B cell (primary cell): ENCODE results near the gene UNC13C. TPM values are rescaled to one million over a fixed set of nuclear protein-coding genes. Genes with fewer than 3 reads are reported as not detected.

Experiments
- ATAC-seq: fragments of 200-7000 bp; cut with Tn5 transposase; one replicate; pipeline ENCODE4 v1.10.0; 2021; ENCODE audit warnings: low read depth, mild to moderate bottlenecking, moderate number of reproducible peaks, moderate library complexity
- CTCF ChIA-PET: fragments of 350-600 bp; sonication (Branson Sonifier 250); formaldehyde crosslinking; loops from one replicate; lab custom pipeline; 2021; ENCODE audit warnings: antibody characterized with exemption, inconsistent platforms; lab: Charles Lee
- POLR2A ChIA-PET: fragments of 350-600 bp; sonication (Branson Sonifier 250); formaldehyde crosslinking; loops from one replicate; lab custom pipeline; 2021; ENCODE audit warnings: antibody characterized with exemption; lab: Charles Lee
- DNase-seq: peaks from one replicate; pipeline ENCODE4 v3.0.0; 2013
- H2AFZ ChIP-seq: 2 replicates; pipeline ENCODE4 v1.6.1; 2012; ENCODE audit warnings: mild to moderate bottlenecking, low read depth, low read length; ENCODE audit not compliant: insufficient read depth, poor library complexity, severe bottlenecking
- H3K27ac ChIP-seq, 2 donors: 1 replicate in 1 of 2; 2 replicates in 1 of 2; pipeline ENCODE4 v1.5.1; 2012 to 2013; ENCODE audit warnings: low read length in 2 of 2, mild to moderate bottlenecking in 2 of 2, moderate library complexity in 1 of 2
- H3K27me3 ChIP-seq, 4 experiments: fragments of 200-600 bp in 1 of 4; sonication (generic) in 1 of 4; replicated peaks in 1 of 4; 1 replicate in 2 of 4; 2 replicates in 2 of 4; pipeline versions ENCODE4 v1.6.1 to v1.7.0; 2013 to 2016; ENCODE audit warnings: low read length in 3 of 4, mild to moderate bottlenecking in 2 of 4, mixed read lengths in 1 of 4, moderate library complexity in 1 of 4; ENCODE audit not compliant: insufficient read depth in 4 of 4, control insufficient read depth in 3 of 4; ENCODE audit errors: control extremely low read depth in 1 of 4
- H3K36me3 ChIP-seq, 2 experiments: replicated peaks in 1 of 2; 1 replicate in 1 of 2; 2 replicates in 1 of 2; pipeline versions ENCODE4 v1.6.1 to v1.7.1; 2013; ENCODE audit warnings: low read length in 1 of 2; ENCODE audit not compliant: insufficient read depth in 2 of 2, control insufficient read depth in 1 of 2; ENCODE audit errors: control extremely low read depth in 1 of 2, extremely low read depth in 1 of 2
- H3K4me1 ChIP-seq, 2 donors: fragments of 200-600 bp in 1 of 2; sonication (generic) in 1 of 2; 1 replicate in 1 of 2; 2 replicates in 1 of 2; pipeline versions ENCODE4 v1.5.1 to v1.6.1; 2013 to 2017; ENCODE audit warnings: low read length in 2 of 2; ENCODE audit not compliant: control insufficient read depth in 2 of 2, insufficient read depth in 2 of 2
- H3K4me2 ChIP-seq: replicated peaks from 2 replicates; pipeline ENCODE3; 2012; ENCODE audit warnings: mild to moderate bottlenecking, low read depth, low read length; ENCODE audit not compliant: poor library complexity, severe bottlenecking
- H3K4me3 ChIP-seq, 5 experiments: fragments of 200-600 bp in 1 of 5; sonication (generic) in 1 of 5; 1 replicate in 3 of 5; 2 replicates in 2 of 5; pipeline versions ENCODE4 v1.5.1 to v1.7.0; 2011 to 2016; ENCODE audit warnings: low read length in 4 of 5, mild to moderate bottlenecking in 4 of 5, low read depth in 2 of 5, control low read depth in 1 of 5, moderate library complexity in 1 of 5; ENCODE audit not compliant: insufficient read depth in 1 of 5; ENCODE audit errors: control extremely low read depth in 1 of 5, extremely low read depth in 1 of 5
- H3K79me2 ChIP-seq: fragments of 200-600 bp; sonication (generic); one replicate; pipeline ENCODE4 v1.6.0; 2016; ENCODE audit warnings: low read length; ENCODE audit not compliant: control insufficient read depth, insufficient read depth
- H3K9ac ChIP-seq: fragments of 200-600 bp; sonication (generic); 2 replicates; pipeline ENCODE4 v1.6.1; 2017; ENCODE audit warnings: mild to moderate bottlenecking, low read length, moderate library complexity
- H3K9me3 ChIP-seq, 3 donors: one replicate each; pipeline versions ENCODE4 v1.6.1 to v1.7.1; 2013; ENCODE audit warnings: low read length in 2 of 3; ENCODE audit not compliant: control insufficient read depth in 2 of 3, insufficient read depth in 1 of 3; ENCODE audit errors: control extremely low read depth in 1 of 3
- H4K20me1 ChIP-seq: 2 replicates; pipeline ENCODE4 v1.6.0; 2012; ENCODE audit warnings: mild to moderate bottlenecking, low read length; ENCODE audit not compliant: insufficient read depth, control insufficient read depth, poor library complexity, severe bottlenecking
- H3K27ac Mint-ChIP-seq: one replicate; pipeline ENCODE4 v1.8.0; 2021; ENCODE audit warnings: mixed read lengths
- H3K27me3 Mint-ChIP-seq: one replicate; pipeline ENCODE4 v1.8.0; 2021; ENCODE audit warnings: mixed read lengths
- H3K4me1 Mint-ChIP-seq: one replicate; pipeline ENCODE4 v1.8.0; 2021; ENCODE audit warnings: mixed read lengths
- H3K4me3 Mint-ChIP-seq: one replicate; pipeline ENCODE4 v1.8.0; 2021; ENCODE audit warnings: mixed read lengths
- H3K9me3 Mint-ChIP-seq: one replicate; pipeline ENCODE4 v1.8.0; 2022; ENCODE audit warnings: mixed read lengths; ENCODE audit not compliant: insufficient read depth
- CTCF ChIP-seq: fragments of 200-600 bp; IDR thresholded peaks from one replicate; pipeline ENCODE4 v1.8.0; 2022; ENCODE audit warnings: antibody characterized with exemption, mild to moderate bottlenecking
- EZH2 ChIP-seq: IDR thresholded peaks from 2 replicates; pipeline ENCODE4 v1.6.1; 2012; ENCODE audit warnings: borderline replicate concordance, low read depth, mild to moderate bottlenecking, moderate library complexity, low read length; ENCODE audit not compliant: insufficient read depth, poor library complexity, severe bottlenecking
- WGBS: methylation state at CpG from one replicate; pipeline ENCODE4 v1.1.5; 2013; ENCODE audit warnings: missing lambda C conversion rate; ENCODE audit not compliant: insufficient coverage; 5-methylcytosine and 5-hydroxymethylcytosine counted together
- intact Hi-C: fragments of 100-400 bp; cut with micrococcal nuclease; formaldehyde crosslinking; loops from one replicate; pipeline ENCODE4 v1.10.0; 2022
- polyA plus RNA-seq: library from polyadenylated mRNA; depleted of rRNA; stranded (reverse); fragments of >200 nt; gene quantifications from 2 replicates; pipeline ENCODE4 v1.2.3, GENCODE V29; 2012
- total RNA-seq, 2 donors: library from RNA; stranded (reverse); fragments of 120-200 nt in 1 of 2; gene quantifications; 1 replicate in 1 of 2; 2 replicates in 1 of 2; pipeline versions ENCODE4 v1.2.3 to v1.2.4, GENCODE V29; 2013 to 2022

Gene UNC13C
- total and polyA plus RNA-seq, 2 donors (not counting 1 experiment from before 2014, with no cell fraction given) = not detected

- H3K27ac ChIP-seq = no peak overlapping the region
- intact Hi-C loops = no loop called here
- WGBS = 70% methylated on average over 1 of the region's 1 CpG
- no peak overlapping the region for H3K9ac ChIP-seq
- H3K4me3 ChIP-seq = no peak overlapping the region
- no peaks in the 10 kb centered on the region for H3K9me3 ChIP-seq
- CTCF ChIA-PET = no interaction called here
- H3K36me3 ChIP-seq = no peaks in the 10 kb centered on the region
- H2AFZ ChIP-seq = no peak overlapping the region
- POLR2A ChIA-PET = no interaction called here
- no peak for TF ChIP-seq EZH2
- no peak for TF ChIP-seq CTCF
- H3K27ac Mint-ChIP-seq = no peak overlapping the region
- DNase-seq (no peak), ATAC-seq (no peak)
- H3K27me3 ChIP-seq = no peaks in the 10 kb centered on the region
- H3K27me3 Mint-ChIP-seq = no peaks in the 10 kb centered on the region
- H3K79me2 ChIP-seq = no peaks in the 10 kb centered on the region
- H3K4me2 ChIP-seq = no peak overlapping the region
- no peak overlapping the region for H3K4me3 Mint-ChIP-seq
- no peaks in the 10 kb centered on the region for H3K4me1 Mint-ChIP-seq
- no peaks in the 10 kb centered on the region for H3K9me3 Mint-ChIP-seq
- no peaks in the 10 kb centered on the region for H3K4me1 ChIP-seq
- no peaks in the 10 kb centered on the region for H4K20me1 ChIP-seq
These were observed 120.8 kb downstream of the UNC13C start for GRCh38 chr15:54099010-54099409.

- Histone ChIP-seq H3K4me1 (no peaks in the 10 kb centered on the region), H3K4me3 (no peak overlapping the region), H4K20me1 (no peaks in the 10 kb centered on the region), H3K4me2 (no peak overlapping the region), H3K79me2 (no peaks in the 10 kb centered on the region), H3K27me3 (no peaks in the 10 kb centered on the region), H3K9me3 (no peaks in the 10 kb centered on the region), H2AFZ (no peak overlapping the region), H3K27ac (no peak overlapping the region), H3K36me3 (no peaks in the 10 kb centered on the region), H3K9ac (no peak overlapping the region)
- Mint-ChIP-seq H3K9me3 (no peaks in the 10 kb centered on the region), H3K27me3 (no peaks in the 10 kb centered on the region), H3K27ac (no peak overlapping the region), H3K4me3 (no peak overlapping the region), H3K4me1 (no peaks in the 10 kb centered on the region)
- TF ChIP-seq CTCF (no peak), EZH2 (no peak)
- ChIA-PET POLR2A (no interaction called here), CTCF (no interaction called here)
- WGBS = 75% methylated on average over 6 of the region's 10 CpGs
- intact Hi-C loops = no loop called here
- ATAC-seq (no peak), DNase-seq (no peak)
These were observed 123.5 kb downstream of the UNC13C start for GRCh38 chr15:54101664-54102270.
